Measurements from ENCODE around the gene TRAK2. TPM values are rescaled to one million over a fixed set of nuclear protein-coding genes. Genes with fewer than 3 reads are reported as not detected.

TRAK2 gene
- total and polyA plus RNA-seq, 2 donors (not counting 1 experiment from before 2014, with no cell fraction given), result 16.9 to 21.6 TPM

DNA sequence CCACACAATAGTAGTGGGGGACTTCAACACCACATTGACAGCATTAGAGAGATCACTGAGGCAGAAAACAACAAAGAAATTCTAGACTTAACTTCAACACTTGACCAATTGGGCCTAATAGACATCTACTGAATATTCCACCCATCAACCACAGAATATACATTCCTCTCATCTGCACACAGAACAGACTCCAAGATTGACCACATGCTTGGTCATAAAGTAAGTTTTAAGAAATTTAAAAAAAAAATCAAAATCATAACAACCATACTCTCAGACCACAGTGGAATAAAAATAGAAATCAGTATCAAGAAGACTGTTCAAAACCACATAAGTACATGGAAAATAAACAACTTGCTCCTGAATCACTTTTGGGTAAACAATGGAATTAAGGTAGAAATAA lies 85.1 kb downstream of the TRAK2 start:
- no peak overlapping the region for H3K27ac Mint-ChIP-seq
- Histone ChIP-seq H3K4me2 (replicated peaks; ENCODE audit: low read depth, low read length, poor library complexity, severe bottlenecking) (no peak overlapping the region), H3K79me2 (ENCODE audit: control insufficient read depth, insufficient read depth, low read length) (peaks cover 4% of the 10 kb centered on the region), H3K36me3 (replicated peaks in 1 of 2; ENCODE audit: control extremely low read depth in 1 of 2, control insufficient read depth in 1 of 2, extremely low read depth in 1 of 2, insufficient read depth in 2 of 2, low read length in 1 of 2) (no peaks in the 10 kb centered on the region), H3K4me1 (ENCODE audit: control insufficient read depth in 2 of 2, insufficient read depth in 2 of 2, low read length in 2 of 2) (peaks cover 0 to 3% of the 10 kb centered on the region in 2 donors), H3K9ac (ENCODE audit: low read length) (no peak overlapping the region), H3K4me3 (ENCODE audit: control extremely low read depth in 1 of 5, extremely low read depth in 1 of 5, insufficient read depth in 1 of 5, low read depth in 2 of 5, low read length in 4 of 5) (no peak overlapping the region), H2AFZ (ENCODE audit: insufficient read depth, low read depth, low read length, poor library complexity, severe bottlenecking) (no peak overlapping the region), H3K27me3 (replicated peaks in 1 of 4; ENCODE audit: control extremely low read depth in 1 of 4, control insufficient read depth in 3 of 4, insufficient read depth in 4 of 4, low read length in 3 of 4) (no peaks in the 10 kb centered on the region), H4K20me1 (ENCODE audit: control insufficient read depth, insufficient read depth, low read length, poor library complexity, severe bottlenecking) (no peaks in the 10 kb centered on the region), H3K27ac (ENCODE audit: low read length in 2 of 2) (no peak overlapping the region), H3K9me3 (ENCODE audit: control extremely low read depth in 1 of 3, control insufficient read depth in 2 of 3, insufficient read depth in 1 of 3, low read length in 2 of 3) (peaks cover 3 to 17% (median 6%) of the 10 kb centered on the region in 3 donors)
- intact Hi-C loops (cut with micrococcal nuclease), result no loop called here
- ChIA-PET POLR2A (no interaction called here), CTCF (interaction anchor here (0.6 to 2.7 kb wide), 2 partner anchors 129 to 183 kb away, joined by 3 to 16 read pairs; partner anchors contain the start of gene CASP10)
- no peaks in the 10 kb centered on the region for H3K27me3 Mint-ChIP-seq
- H3K4me1 Mint-ChIP-seq, result peaks cover 4% of the 10 kb centered on the region
- TF ChIP-seq, protein P1, sequence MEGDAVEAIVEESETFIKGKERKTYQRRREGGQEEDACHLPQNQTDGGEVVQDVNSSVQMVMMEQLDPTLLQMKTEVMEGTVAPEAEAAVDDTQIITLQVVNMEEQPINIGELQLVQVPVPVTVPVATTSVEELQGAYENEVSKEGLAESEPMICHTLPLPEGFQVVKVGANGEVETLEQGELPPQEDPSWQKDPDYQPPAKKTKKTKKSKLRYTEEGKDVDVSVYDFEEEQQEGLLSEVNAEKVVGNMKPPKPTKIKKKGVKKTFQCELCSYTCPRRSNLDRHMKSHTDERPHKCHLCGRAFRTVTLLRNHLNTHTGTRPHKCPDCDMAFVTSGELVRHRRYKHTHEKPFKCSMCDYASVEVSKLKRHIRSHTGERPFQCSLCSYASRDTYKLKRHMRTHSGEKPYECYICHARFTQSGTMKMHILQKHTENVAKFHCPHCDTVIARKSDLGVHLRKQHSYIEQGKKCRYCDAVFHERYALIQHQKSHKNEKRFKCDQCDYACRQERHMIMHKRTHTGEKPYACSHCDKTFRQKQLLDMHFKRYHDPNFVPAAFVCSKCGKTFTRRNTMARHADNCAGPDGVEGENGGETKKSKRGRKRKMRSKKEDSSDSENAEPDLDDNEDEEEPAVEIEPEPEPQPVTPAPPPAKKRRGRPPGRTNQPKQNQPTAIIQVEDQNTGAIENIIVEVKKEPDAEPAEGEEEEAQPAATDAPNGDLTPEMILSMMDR (IDR thresholded peaks at IDR 0.05), result no peak
- TF ChIP-seq EZH2 (IDR thresholded peaks at IDR 0.05; ENCODE audit: borderline replicate concordance, insufficient read depth, low read depth, low read length, poor library complexity, severe bottlenecking), result no peak
- no peak for DNase-seq
- no peak overlapping the region for H3K4me3 Mint-ChIP-seq
- no peaks in the 10 kb centered on the region for H3K9me3 Mint-ChIP-seq (ENCODE audit: insufficient read depth)
- ATAC-seq (ENCODE audit: low read depth), result no peak

DNA sequence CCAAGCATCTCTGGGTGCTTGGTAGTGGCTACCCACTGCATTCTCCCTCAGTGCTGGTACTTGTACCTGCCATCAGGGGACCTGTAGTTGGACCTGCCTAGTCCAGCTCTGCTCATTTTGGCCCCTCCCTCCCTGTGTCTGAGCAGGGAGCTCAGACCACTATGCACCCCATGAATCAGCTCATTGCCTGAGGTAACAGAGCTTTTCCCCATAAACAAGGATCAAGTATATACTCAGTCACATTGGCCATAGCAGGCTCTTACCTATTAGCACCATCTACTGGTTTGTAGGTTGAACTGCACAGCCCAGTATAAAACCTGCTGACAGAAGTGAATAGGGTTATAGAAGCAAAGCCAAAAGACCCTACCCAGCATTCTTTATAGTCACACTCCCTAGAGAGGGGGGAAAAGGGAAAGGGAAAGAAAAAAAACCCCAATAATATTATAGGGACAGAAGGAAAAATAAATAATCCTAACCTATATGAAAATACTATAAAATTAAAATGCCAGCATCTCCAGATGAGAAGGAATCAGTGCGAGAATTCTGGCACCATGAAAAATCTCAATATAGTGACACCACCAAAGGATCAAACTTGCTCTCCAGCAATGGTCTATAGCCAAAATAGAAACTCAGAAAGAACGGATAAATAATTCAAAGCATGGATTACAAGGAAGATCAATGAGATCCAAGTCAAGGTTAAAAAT lies 87.2 kb downstream of the TRAK2 start:
- H3K4me3 ChIP-seq (ENCODE audit: control extremely low read depth in 1 of 5, extremely low read depth in 1 of 5, insufficient read depth in 1 of 5, low read depth in 2 of 5, low read length in 4 of 5), result no peak overlapping the region
- TF ChIP-seq, protein P1 (IDR thresholded peaks at IDR 0.05), result peak; percentile 92
- TF ChIP-seq EZH2 (IDR thresholded peaks at IDR 0.05; ENCODE audit: borderline replicate concordance, insufficient read depth, low read depth, low read length, poor library complexity, severe bottlenecking), result no peak
- ChIA-PET CTCF (interaction anchor here (0.6 to 9.1 kb wide), 34 partner anchors 10 to 815 kb away, joined by 3 to 172 read pairs (median 4); partner anchors contain the start of genes CASP10, CASP8 and CFLAR), POLR2A (interaction anchor here (0.6 to 1.1 kb wide), 2 partner anchors 127 to 131 kb away, joined by 3 to 8 read pairs; no protein-coding TSS in a partner anchor)
- Mint-ChIP-seq H3K4me1 (peaks cover 4% of the 10 kb centered on the region), H3K9me3 (ENCODE audit: insufficient read depth) (no peaks in the 10 kb centered on the region), H3K27me3 (no peaks in the 10 kb centered on the region), H3K27ac (no peak overlapping the region), H3K4me3 (no peak overlapping the region)
- peaks cover 0 to 3% of the 10 kb centered on the region in 2 donors for H3K4me1 ChIP-seq (ENCODE audit: control insufficient read depth in 2 of 2, insufficient read depth in 2 of 2, low read length in 2 of 2)
- peaks cover 4% of the 10 kb centered on the region for H3K79me2 ChIP-seq (ENCODE audit: control insufficient read depth, insufficient read depth, low read length)
- H3K9ac ChIP-seq (ENCODE audit: low read length), result no peak overlapping the region
- H3K4me2 ChIP-seq (replicated peaks; ENCODE audit: low read depth, low read length, poor library complexity, severe bottlenecking), result no peak overlapping the region
- no peak overlapping the region for H3K27ac ChIP-seq (ENCODE audit: low read length in 2 of 2)
- H3K36me3 ChIP-seq (replicated peaks in 1 of 2; ENCODE audit: control extremely low read depth in 1 of 2, control insufficient read depth in 1 of 2, extremely low read depth in 1 of 2, insufficient read depth in 2 of 2, low read length in 1 of 2), result peaks cover 0 to 4% of the 10 kb centered on the region in 2 experiments
- DNase-seq (peak; percentile 69), ATAC-seq (ENCODE audit: low read depth) (peak; percentile 97)
- intact Hi-C loops (cut with micrococcal nuclease), result loop anchor here (1.0 kb wide), 4 partner anchors 106 to 182 kb away; no protein-coding TSS in a partner anchor
- no peak overlapping the region for H2AFZ ChIP-seq (ENCODE audit: insufficient read depth, low read depth, low read length, poor library complexity, severe bottlenecking)
- no peaks in the 10 kb centered on the region for H3K27me3 ChIP-seq (replicated peaks in 1 of 4; ENCODE audit: control extremely low read depth in 1 of 4, control insufficient read depth in 3 of 4, insufficient read depth in 4 of 4, low read length in 3 of 4)
- H3K9me3 ChIP-seq (ENCODE audit: control extremely low read depth in 1 of 3, control insufficient read depth in 2 of 3, insufficient read depth in 1 of 3, low read length in 2 of 3), result peaks cover 3 to 17% (median 6%) of the 10 kb centered on the region in 3 donors
- 100% methylated on average over 2 of the region's 2 CpGs for WGBS (ENCODE audit: insufficient coverage)
- no peaks in the 10 kb centered on the region for H4K20me1 ChIP-seq (ENCODE audit: control insufficient read depth, insufficient read depth, low read length, poor library complexity, severe bottlenecking)

Measured in B cell (primary cell).